ENCODE data around the gene AKNA.

AKNA gene

DNA sequence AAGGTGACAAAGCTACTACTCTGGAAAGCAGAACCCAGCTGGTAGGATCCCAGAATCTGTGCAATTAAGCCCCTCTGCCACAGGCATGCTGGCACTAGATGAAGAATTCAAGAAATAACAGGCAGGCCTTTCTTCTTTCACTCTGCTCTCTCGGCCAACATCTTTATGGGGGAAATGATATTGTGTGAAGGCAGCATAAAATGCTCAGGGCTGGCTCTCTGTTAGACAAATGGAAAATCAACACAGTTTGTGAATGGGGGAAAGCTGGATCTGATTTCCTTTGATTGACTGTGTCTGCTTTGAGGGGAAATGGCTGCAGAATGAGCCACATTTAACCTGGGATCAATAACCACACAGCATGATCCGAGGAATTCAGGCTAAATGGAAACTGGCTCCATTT is 29.1 kb upstream of the AKNA start:
- H3K27ac ChIP-seq = no peak overlapping the region

DNA sequence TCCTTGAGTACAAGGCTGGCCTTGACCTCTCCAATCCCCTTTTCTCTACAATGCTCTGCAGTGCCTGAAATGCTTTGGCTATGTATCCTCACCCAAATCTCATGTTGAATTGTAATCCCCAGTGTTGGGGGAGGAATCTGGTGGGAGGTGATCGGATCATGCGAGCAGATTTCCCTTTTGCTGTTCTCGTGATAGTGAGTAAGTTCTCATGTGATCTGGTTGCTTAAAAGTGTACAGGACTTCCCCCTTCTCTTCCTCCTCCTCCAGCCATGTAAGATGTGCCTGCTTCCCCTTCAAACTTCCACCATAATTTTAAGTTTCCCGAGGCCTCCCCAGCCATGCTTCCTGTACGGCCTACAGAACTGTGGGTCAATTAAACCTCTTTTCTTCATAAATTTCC is 28.5 kb upstream of the AKNA start:
- TF ChIP-seq, protein P1, sequence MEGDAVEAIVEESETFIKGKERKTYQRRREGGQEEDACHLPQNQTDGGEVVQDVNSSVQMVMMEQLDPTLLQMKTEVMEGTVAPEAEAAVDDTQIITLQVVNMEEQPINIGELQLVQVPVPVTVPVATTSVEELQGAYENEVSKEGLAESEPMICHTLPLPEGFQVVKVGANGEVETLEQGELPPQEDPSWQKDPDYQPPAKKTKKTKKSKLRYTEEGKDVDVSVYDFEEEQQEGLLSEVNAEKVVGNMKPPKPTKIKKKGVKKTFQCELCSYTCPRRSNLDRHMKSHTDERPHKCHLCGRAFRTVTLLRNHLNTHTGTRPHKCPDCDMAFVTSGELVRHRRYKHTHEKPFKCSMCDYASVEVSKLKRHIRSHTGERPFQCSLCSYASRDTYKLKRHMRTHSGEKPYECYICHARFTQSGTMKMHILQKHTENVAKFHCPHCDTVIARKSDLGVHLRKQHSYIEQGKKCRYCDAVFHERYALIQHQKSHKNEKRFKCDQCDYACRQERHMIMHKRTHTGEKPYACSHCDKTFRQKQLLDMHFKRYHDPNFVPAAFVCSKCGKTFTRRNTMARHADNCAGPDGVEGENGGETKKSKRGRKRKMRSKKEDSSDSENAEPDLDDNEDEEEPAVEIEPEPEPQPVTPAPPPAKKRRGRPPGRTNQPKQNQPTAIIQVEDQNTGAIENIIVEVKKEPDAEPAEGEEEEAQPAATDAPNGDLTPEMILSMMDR (IDR thresholded peaks at IDR 0.05) = no peak
- Histone ChIP-seq H3K27ac (no peak overlapping the region), H3K4me3 (no peak overlapping the region)
- DNase-seq (ENCODE audit: low spot score) = no peak

More for the DNA sequence above, 29.1 kb upstream of the AKNA start:
- no peak overlapping the region for H3K4me3 ChIP-seq
- TF ChIP-seq, protein P1 (IDR thresholded peaks at IDR 0.05) = no peak
- no peak for DNase-seq (ENCODE audit: low spot score)

DNA sequence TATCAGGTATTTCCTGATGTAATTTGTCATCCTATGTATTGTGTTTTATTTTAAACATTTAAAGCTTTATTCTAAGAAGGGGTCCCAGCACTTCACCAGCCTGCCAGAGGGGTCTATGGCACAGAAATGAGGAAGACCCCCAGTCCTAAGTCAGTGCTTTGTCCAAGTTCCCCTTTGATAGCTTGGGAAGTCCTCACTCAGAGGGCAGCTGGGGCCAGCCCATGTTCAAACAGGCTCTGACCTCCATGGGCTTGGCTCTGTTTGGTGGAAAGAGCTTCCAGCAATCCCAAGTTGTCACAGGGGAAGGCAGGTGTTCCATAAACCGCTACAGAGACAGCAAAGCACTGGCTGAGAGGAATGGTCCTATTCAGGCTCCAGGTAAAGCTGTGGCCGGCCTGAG is 26.6 kb upstream of the AKNA start:
- no peak overlapping the region for H3K27ac ChIP-seq
- TF ChIP-seq, protein P1 (IDR thresholded peaks at IDR 0.05) = no peak
- H3K4me3 ChIP-seq = no peak overlapping the region
- no peak for DNase-seq (ENCODE audit: low spot score)

DNA sequence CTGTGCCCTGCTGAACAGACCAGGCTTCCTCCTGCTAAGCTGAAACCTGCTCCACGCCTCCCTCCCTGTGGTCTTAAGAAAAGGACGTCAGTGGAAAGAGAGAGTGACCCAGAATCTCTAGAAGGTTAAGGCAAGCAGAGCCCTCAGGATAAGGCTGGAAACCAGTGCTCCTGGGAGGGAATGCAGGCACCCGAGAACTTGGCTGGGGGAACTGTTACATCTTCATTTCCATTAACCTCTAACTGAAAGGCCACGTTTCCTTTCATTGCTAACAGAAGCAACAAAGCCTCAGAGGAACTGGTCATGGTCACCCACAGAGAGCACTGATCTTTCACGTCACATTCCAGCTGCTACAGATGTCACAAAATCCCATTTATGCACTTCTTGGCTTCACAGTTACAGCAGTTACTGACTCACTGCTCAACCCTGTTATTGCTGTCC is 26.1 kb upstream of the AKNA start:
- TF ChIP-seq, protein P1 (IDR thresholded peaks at IDR 0.05) = no peak
- Histone ChIP-seq H3K4me3 (no peak overlapping the region), H3K27ac (no peak overlapping the region)
- DNase-seq (ENCODE audit: low spot score) = no peak

DNA sequence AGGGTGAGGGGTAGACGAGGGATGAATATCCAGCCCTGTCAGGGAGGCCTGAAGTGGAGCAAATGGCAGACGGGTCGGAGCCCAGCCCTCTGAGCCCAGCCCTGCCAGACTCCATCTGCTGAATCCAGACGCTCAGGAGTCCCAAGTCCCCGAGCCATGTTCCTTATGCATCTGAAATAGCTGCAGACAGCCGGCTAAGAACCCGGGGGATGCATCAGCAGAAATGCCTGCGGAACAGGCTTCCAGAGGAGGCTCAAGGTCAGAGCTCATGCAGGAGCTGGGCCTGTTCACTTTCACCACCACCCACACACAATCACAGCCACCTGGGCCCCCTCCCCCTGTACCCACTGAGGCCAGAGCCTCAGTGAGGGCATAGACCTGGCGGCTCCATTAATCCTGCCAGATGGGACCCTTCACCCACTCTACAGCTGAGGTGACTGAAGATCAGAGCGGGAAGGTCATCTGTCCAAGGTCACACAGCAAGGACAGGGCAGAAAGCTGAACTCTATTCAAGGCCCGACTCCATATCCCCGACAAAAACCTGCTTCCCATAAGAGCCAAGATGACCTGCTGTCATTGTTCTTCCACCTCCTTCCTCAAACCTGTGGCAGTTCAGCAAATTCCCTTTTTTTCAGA is 24.4 kb upstream of the AKNA start:
- H3K27ac ChIP-seq = no peak overlapping the region
- TF ChIP-seq, protein P1 (IDR thresholded peaks at IDR 0.05) = no peak
- no peak for DNase-seq (ENCODE audit: low spot score)
- no peak overlapping the region for H3K4me3 ChIP-seq

DNA sequence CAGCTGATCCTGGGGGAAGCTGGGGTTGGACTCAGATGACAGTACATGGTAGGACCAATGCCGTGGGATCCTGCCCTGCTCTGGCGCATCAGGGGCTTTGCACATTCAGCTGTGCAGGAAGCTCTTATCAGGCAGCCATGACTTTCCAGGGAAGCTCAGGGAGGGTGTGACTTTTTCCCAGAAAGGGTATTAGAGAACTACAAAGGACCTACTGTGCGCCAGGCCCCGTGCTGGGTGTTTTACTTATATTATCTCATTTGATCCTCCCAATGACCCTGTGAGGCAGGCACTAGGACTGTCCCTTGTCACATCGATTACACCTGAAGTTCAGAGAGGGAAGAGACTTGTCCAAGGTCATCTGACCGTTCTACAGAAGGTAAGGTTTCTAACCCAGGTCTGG is 23.7 kb upstream of the AKNA start:
- TF ChIP-seq, protein P1 (IDR thresholded peaks at IDR 0.05) = no peak
- Histone ChIP-seq H3K27ac (no peak overlapping the region), H3K4me3 (no peak overlapping the region)
- DNase-seq (ENCODE audit: low spot score) = no peak

DNA sequence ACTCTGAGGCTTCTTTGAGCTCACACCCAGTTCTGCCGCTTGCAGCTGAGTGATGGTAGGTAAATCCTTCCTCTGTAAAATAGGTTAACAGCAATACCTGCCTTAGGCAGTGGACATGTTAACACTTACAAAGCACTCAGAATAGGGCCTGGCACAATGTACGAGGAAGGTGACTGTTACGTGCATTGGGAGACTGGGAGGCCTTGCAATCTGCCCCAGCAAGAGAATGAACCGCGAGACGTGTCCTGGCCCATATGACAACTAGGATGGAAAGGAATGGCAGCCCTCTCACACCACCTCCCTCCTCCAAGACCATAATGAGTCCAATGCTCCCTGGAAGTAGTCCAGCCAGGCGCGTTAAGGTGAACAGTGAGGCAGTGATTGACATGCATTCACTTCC is 23.1 kb upstream of the AKNA start:
- TF ChIP-seq, protein P1 (IDR thresholded peaks at IDR 0.05) = no peak
- no peak for DNase-seq (ENCODE audit: low spot score)
- Histone ChIP-seq H3K27ac (no peak overlapping the region), H3K4me3 (no peak overlapping the region)

Data from coronary artery (tissue), 2 donors.